Measurements from ENCODE around the gene SMIM38.

DNA sequence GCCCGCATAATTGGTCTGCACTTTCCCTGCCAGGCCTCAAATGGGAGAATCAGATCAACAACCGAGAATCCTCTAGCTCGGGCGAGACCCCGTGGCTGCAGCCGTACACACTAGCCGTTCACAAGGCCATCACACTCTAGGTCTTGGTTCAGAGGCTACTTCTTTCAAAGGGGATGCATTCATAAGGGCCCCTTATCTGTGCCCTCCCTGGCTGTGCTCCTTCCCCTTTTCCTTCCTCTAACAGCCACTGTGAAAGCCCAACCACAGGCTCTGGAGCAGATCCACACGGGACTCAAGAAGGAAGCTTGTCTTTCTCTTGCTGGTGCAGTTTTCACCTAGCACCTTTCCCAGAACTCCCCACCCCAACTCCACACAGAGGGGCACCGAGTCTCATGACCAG lies 24.5 kb downstream of the SMIM38 start:
- TF ChIP-seq, protein P1, sequence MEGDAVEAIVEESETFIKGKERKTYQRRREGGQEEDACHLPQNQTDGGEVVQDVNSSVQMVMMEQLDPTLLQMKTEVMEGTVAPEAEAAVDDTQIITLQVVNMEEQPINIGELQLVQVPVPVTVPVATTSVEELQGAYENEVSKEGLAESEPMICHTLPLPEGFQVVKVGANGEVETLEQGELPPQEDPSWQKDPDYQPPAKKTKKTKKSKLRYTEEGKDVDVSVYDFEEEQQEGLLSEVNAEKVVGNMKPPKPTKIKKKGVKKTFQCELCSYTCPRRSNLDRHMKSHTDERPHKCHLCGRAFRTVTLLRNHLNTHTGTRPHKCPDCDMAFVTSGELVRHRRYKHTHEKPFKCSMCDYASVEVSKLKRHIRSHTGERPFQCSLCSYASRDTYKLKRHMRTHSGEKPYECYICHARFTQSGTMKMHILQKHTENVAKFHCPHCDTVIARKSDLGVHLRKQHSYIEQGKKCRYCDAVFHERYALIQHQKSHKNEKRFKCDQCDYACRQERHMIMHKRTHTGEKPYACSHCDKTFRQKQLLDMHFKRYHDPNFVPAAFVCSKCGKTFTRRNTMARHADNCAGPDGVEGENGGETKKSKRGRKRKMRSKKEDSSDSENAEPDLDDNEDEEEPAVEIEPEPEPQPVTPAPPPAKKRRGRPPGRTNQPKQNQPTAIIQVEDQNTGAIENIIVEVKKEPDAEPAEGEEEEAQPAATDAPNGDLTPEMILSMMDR (IDR thresholded peaks at IDR 0.05) = no peak
- no peak for TF ChIP-seq EZH2 (IDR thresholded peaks at IDR 0.05; ENCODE audit: borderline replicate concordance, insufficient read depth, low read depth, low read length, poor library complexity, severe bottlenecking)

All from B cell (primary cell).